UCSD-AML1 (cell line): Measurements from ENCODE around the gene SNUPN.

Experiments used
- DNase-seq: peaks from one replicate; lab custom pipeline; 2025; ENCODE audit not compliant: unreplicated experiment; lab: John Stamatoyannopoulos, UW

SNUPN gene

GRCh38 chr15:75625542-75626347, at the start of gene SNUPN:
Gene SNUPN, minus strand, starts transcription at chr15:75625725. Its CDS starts 4,674 bp downstream, at chr15:75621051.
- DNase-seq: peak; percentile 97

GRCh38 chr15:75674366-75674765, 48.8 kb upstream of the SNUPN start:
- DNase-seq: no peak

- DNase-seq: no peak
Observed at GRCh38 chr15:75673426-75674235, 48.1 kb upstream of the SNUPN start.

- no peak for DNase-seq
Observed at GRCh38 chr15:75672646-75673425, 47.3 kb upstream of the SNUPN start.

- no peak for DNase-seq
Observed at GRCh38 chr15:75671730-75672602, 46.4 kb upstream of the SNUPN start.

GRCh38 chr15:75669879-75670212, 44.3 kb upstream of the SNUPN start:
- DNase-seq: no peak

GRCh38 chr15:75669191-75669878, 43.8 kb upstream of the SNUPN start:
- no peak for DNase-seq

GRCh38 chr15:75666823-75667501, 41.4 kb upstream of the SNUPN start:
- DNase-seq: no peak

GRCh38 chr15:75663931-75664421, 38.5 kb upstream of the SNUPN start:
- DNase-seq: no peak

- no peak for DNase-seq
Observed at GRCh38 chr15:75662823-75663519, 37.4 kb upstream of the SNUPN start.

- DNase-seq: no peak
Observed at GRCh38 chr15:75661756-75662140, 36.2 kb upstream of the SNUPN start.

GRCh38 chr15:75661100-75661755, 35.7 kb upstream of the SNUPN start:
- DNase-seq: no peak

GRCh38 chr15:75659928-75660645, 34.6 kb upstream of the SNUPN start:
- no peak for DNase-seq

GRCh38 chr15:75659141-75659771, 33.7 kb upstream of the SNUPN start:
- DNase-seq: no peak

- DNase-seq: no peak
Observed at GRCh38 chr15:75656813-75657212, 31.3 kb upstream of the SNUPN start.

- no peak for DNase-seq
Observed at GRCh38 chr15:75656331-75656730, 30.8 kb upstream of the SNUPN start.

GRCh38 chr15:75655931-75656330, 30.4 kb upstream of the SNUPN start:
- no peak for DNase-seq
